ENCODE measurements around the gene KRT1. TPM values are rescaled to one million over a fixed set of nuclear protein-coding genes. Genes with fewer than 3 reads are reported as not detected.

Gene KRT1
- polyA plus RNA-seq, 2 of the 4 experiments (the other 2 are of a cell fraction): not detected

- CTCF ChIA-PET: interaction anchor here (1.1 to 1.4 kb wide), 3 partner anchors 11 to 169 kb away, joined by 3 to 4 read pairs (median 3); no protein-coding TSS in a partner anchor
- Histone ChIP-seq H3K4me3 (no peak overlapping the region), H3K27ac (no peak overlapping the region), H3K4me2 (no peak overlapping the region), H3K9me3 (no peaks in the 10 kb centered on the region), H3K4me1 (peaks cover 8% of the 10 kb centered on the region; the same call in 1 of the 3 replicates)
- FAIRE-seq (no peak), ATAC-seq (no peak), DNase-seq (ENCODE audit: low read depth in 1 of 2, low spot score in 1 of 2) (no peak)
- TF ChIP-seq, protein P1, sequence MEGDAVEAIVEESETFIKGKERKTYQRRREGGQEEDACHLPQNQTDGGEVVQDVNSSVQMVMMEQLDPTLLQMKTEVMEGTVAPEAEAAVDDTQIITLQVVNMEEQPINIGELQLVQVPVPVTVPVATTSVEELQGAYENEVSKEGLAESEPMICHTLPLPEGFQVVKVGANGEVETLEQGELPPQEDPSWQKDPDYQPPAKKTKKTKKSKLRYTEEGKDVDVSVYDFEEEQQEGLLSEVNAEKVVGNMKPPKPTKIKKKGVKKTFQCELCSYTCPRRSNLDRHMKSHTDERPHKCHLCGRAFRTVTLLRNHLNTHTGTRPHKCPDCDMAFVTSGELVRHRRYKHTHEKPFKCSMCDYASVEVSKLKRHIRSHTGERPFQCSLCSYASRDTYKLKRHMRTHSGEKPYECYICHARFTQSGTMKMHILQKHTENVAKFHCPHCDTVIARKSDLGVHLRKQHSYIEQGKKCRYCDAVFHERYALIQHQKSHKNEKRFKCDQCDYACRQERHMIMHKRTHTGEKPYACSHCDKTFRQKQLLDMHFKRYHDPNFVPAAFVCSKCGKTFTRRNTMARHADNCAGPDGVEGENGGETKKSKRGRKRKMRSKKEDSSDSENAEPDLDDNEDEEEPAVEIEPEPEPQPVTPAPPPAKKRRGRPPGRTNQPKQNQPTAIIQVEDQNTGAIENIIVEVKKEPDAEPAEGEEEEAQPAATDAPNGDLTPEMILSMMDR (IDR thresholded peaks at IDR 0.05): no peak
- no peak for TF ChIP-seq FOXS1 (CRISPR knock-in tag; IDR thresholded peaks at IDR 0.05)
- TF ChIP-seq SMC3 (IDR thresholded peaks at IDR 0.05): no peak
- no peak for TF ChIP-seq HMGXB4 (CRISPR knock-in tag; IDR thresholded peaks at IDR 0.05; ENCODE audit: borderline replicate concordance)
- TF ChIP-seq MAX (IDR thresholded peaks at IDR 0.05): no peak
- no peak for TF ChIP-seq CBX8 (IDR thresholded peaks at IDR 0.05)
- TF ChIP-seq ATOH8 (CRISPR knock-in tag; IDR thresholded peaks at IDR 0.05; ENCODE audit: low read depth): no peak
- TF ChIP-seq, protein P2, sequence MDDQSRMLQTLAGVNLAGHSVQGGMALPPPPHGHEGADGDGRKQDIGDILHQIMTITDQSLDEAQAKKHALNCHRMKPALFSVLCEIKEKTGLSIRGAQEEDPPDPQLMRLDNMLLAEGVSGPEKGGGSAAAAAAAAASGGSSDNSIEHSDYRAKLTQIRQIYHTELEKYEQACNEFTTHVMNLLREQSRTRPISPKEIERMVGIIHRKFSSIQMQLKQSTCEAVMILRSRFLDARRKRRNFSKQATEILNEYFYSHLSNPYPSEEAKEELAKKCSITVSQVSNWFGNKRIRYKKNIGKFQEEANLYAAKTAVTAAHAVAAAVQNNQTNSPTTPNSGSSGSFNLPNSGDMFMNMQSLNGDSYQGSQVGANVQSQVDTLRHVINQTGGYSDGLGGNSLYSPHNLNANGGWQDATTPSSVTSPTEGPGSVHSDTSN (IDR thresholded peaks at IDR 0.05): no peak
- TF ChIP-seq, protein P3, sequence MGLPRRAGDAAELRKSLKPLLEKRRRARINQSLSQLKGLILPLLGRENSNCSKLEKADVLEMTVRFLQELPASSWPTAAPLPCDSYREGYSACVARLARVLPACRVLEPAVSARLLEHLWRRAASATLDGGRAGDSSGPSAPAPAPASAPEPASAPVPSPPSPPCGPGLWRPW (IDR thresholded peaks at IDR 0.05): no peak
- TF ChIP-seq HOXA7 (CRISPR knock-in tag; IDR thresholded peaks at IDR 0.05): no peak
- TF ChIP-seq MAZ (IDR thresholded peaks at IDR 0.05; ENCODE audit: borderline replicate concordance, low read depth, low read length): no peak
- no peak for TF ChIP-seq TFCP2L1 (CRISPR knock-in tag; IDR thresholded peaks at IDR 0.05)
- no peak for TF ChIP-seq POLR2AphosphoS2 (conservative IDR thresholded peaks at IDR 0.05; ENCODE audit: low read length)
- no peak for TF ChIP-seq CHD4 (IDR thresholded peaks at IDR 0.05; ENCODE audit: borderline replicate concordance)
- POLR2A ChIA-PET: no interaction called here
- WGBS (ENCODE audit: missing lambda C conversion rate): 97% methylated on average over 1 of the region's 1 CpG
These were observed 30.5 kb upstream of the KRT1 start for GRCh38 chr12:52710730-52711129.

DNA sequence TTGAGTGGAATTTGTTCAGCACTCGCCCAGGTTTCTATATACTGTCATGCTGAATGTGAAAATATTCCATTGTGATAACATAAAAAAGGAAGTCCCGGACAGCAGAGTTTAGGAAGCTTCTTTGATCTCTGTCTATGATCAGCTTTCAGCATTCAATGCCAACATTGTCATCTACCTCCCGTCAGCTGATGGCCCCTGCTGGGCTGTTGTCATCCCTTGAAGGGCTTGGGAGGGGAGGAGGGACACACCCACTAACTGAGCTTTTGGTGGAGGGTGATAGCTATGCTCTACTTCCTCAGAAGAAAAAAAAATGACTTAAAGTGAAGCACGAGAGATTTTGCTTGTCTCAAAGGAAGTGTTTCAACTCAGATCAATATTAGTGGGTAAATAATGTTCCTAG is 27.8 kb upstream of the KRT1 start:
- H3K27ac ChIP-seq: no peak overlapping the region
- H3K4me1 ChIP-seq: no peaks in the 10 kb centered on the region
- FAIRE-seq (no peak), DNase-seq (ENCODE audit: low read depth in 1 of 2, low spot score in 1 of 2) (no peak), ATAC-seq (no peak)
- H3K4me2 ChIP-seq: no peak overlapping the region
- no peak overlapping the region for H3K4me3 ChIP-seq
- CTCF ChIA-PET: interaction anchor here (1.6 to 1.7 kb wide), 2 partner anchors 10 to 25 kb away, joined by 3 to 7 read pairs; no protein-coding TSS in a partner anchor
- 72% methylated on average over 4 of the region's 4 CpGs for WGBS (ENCODE audit: missing lambda C conversion rate)
- POLR2A ChIA-PET: no interaction called here
- TF ChIP-seq JUNB (IDR thresholded peaks at IDR 0.05) (no peak), HOXA7 (CRISPR knock-in tag; IDR thresholded peaks at IDR 0.05) (no peak), ZSCAN20 (CRISPR knock-in tag; IDR thresholded peaks at IDR 0.05) (no peak), POLR2AphosphoS2 (conservative IDR thresholded peaks at IDR 0.05; ENCODE audit: low read length) (no peak), EP300 (IDR thresholded peaks at IDR 0.05) (no peak), HMGXB4 (CRISPR knock-in tag; IDR thresholded peaks at IDR 0.05; ENCODE audit: borderline replicate concordance) (no peak), ZNF302 (CRISPR knock-in tag; IDR thresholded peaks at IDR 0.05) (no peak), ZC3H11A (IDR thresholded peaks at IDR 0.05) (no peak), POLR2A (IDR thresholded peaks at IDR 0.05; ENCODE audit: low read length) (no peak), TP53 (CRISPR knock-in tag; IDR thresholded peaks at IDR 0.05) (no peak), HEYL (CRISPR knock-in tag; IDR thresholded peaks at IDR 0.05) (no peak), NR3C1 (IDR thresholded peaks at IDR 0.05) (no peak), PHF8 (IDR thresholded peaks at IDR 0.05; ENCODE audit: borderline replicate concordance, low read depth) (no peak), MYC (IDR thresholded peaks at IDR 0.05; ENCODE audit: borderline replicate concordance, low read length) (no peak), TFCP2L1 (CRISPR knock-in tag; IDR thresholded peaks at IDR 0.05) (no peak)
- TF ChIP-seq, protein P3 (IDR thresholded peaks at IDR 0.05): no peak
- TF ChIP-seq, protein P2 (IDR thresholded peaks at IDR 0.05): no peak
- TF ChIP-seq, protein P4, sequence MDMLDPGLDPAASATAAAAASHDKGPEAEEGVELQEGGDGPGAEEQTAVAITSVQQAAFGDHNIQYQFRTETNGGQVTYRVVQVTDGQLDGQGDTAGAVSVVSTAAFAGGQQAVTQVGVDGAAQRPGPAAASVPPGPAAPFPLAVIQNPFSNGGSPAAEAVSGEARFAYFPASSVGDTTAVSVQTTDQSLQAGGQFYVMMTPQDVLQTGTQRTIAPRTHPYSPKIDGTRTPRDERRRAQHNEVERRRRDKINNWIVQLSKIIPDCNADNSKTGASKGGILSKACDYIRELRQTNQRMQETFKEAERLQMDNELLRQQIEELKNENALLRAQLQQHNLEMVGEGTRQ (IDR thresholded peaks at IDR 0.05): no peak
- no peaks in the 10 kb centered on the region for H3K9me3 ChIP-seq
